ENCODE results near the gene ZNF337.

DNA sequence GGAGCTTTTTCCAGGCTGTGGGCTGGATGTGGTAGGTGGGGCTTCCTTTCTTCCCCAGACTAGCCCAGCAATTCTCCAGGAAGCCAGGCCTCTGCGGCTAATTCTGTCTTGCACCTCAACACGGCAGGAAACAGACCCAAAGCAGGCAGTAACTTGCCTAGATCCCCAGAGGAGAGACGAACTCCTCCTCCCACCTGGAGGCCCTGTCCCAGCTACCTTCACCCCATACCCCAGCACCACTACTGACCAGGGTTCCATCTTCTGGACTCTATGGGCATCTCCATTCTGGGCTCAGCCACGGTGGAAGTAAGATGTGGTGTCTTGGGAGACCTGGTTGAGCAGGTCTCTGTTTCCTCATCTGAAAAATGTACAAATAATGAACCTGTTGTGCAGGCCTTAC is 48.4 kb upstream of the ZNF337 start:
- TF ChIP-seq, protein P1, sequence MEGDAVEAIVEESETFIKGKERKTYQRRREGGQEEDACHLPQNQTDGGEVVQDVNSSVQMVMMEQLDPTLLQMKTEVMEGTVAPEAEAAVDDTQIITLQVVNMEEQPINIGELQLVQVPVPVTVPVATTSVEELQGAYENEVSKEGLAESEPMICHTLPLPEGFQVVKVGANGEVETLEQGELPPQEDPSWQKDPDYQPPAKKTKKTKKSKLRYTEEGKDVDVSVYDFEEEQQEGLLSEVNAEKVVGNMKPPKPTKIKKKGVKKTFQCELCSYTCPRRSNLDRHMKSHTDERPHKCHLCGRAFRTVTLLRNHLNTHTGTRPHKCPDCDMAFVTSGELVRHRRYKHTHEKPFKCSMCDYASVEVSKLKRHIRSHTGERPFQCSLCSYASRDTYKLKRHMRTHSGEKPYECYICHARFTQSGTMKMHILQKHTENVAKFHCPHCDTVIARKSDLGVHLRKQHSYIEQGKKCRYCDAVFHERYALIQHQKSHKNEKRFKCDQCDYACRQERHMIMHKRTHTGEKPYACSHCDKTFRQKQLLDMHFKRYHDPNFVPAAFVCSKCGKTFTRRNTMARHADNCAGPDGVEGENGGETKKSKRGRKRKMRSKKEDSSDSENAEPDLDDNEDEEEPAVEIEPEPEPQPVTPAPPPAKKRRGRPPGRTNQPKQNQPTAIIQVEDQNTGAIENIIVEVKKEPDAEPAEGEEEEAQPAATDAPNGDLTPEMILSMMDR (IDR thresholded peaks at IDR 0.05; ENCODE audit: insufficient read depth, low read depth, low read length) = no peak
- no peak for TF ChIP-seq EZH2 (IDR thresholded peaks at IDR 0.05; ENCODE audit: insufficient read depth, low read length)
